OCI-M2 (cell line): ENCODE results near the gene EMD.
"Not testable (repeated sequence)": the region's sequence is repeated elsewhere in the genome, so short reads cannot be mapped to it uniquely, and the experiment has no call there.

Experiments used
- DNase-seq: peaks from one replicate; lab custom pipeline; 2025; ENCODE audit not compliant: unreplicated experiment; lab: John Stamatoyannopoulos, UW

Gene EMD

GRCh38 chrX:154371017-154371788 is 7.9 kb upstream of the EMD start:
- DNase-seq = no peak

- DNase-seq = no peak
These were observed 7.2 kb upstream of the EMD start for GRCh38 chrX:154371789-154372300.

- no peak for DNase-seq
These were observed 6.5 kb upstream of the EMD start for GRCh38 chrX:154372612-154373022.

GRCh38 chrX:154373340-154374306 is 5.5 kb upstream of the EMD start:
- DNase-seq = no peak

- no peak for DNase-seq
These were observed 4.6 kb upstream of the EMD start, which contains the start of gene FLNA for GRCh38 chrX:154374313-154375155. Gene FLNA (minus strand): TSS chrX:154374634. CDS start chrX:154371245, 3,389 bp downstream.

GRCh38 chrX:154375156-154375504 is 4.0 kb upstream of the EMD start:
- DNase-seq = no peak

GRCh38 chrX:154376774-154377173 is 2.3 kb upstream of the EMD start:
- no peak for DNase-seq

GRCh38 chrX:154378059-154378798 is 866 bp upstream of the EMD start:
- no peak for DNase-seq

GRCh38 chrX:154379569-154379951 is 465 bp downstream of the EMD start:
- no peak for DNase-seq

- DNase-seq = no peak
These were observed 1.1 kb downstream of the EMD start for GRCh38 chrX:154380153-154380552.

- DNase-seq = no peak
These were observed 1.7 kb downstream of the EMD start for GRCh38 chrX:154380787-154381186.

- no peak for DNase-seq
These were observed 2.2 kb downstream of the EMD start for GRCh38 chrX:154381271-154381670.

- no peak for DNase-seq
These were observed 3.5 kb downstream of the EMD start for GRCh38 chrX:154382483-154383069.

- no peak for DNase-seq
These were observed 4.5 kb downstream of the EMD start for GRCh38 chrX:154383359-154384283.

- DNase-seq = no peak
These were observed 5.3 kb downstream of the EMD start for GRCh38 chrX:154384284-154384892.

GRCh38 chrX:154388094-154388493 is 9.0 kb downstream of the EMD start:
- DNase-seq = not testable (repeated sequence)

GRCh38 chrX:154388649-154389048 is 9.6 kb downstream of the EMD start:
- DNase-seq = not testable (repeated sequence)
